ENCODE data around the gene GPRASP2. TPM values are rescaled to one million over a fixed set of nuclear protein-coding genes. Genes with fewer than 3 reads are reported as not detected.
A peak's percentile ranks its signal among the peaks of the same experiment; 100 is the strongest.
"Not testable (repeated sequence)": the region's sequence is repeated elsewhere in the genome, so short reads cannot be mapped to it uniquely, and the experiment has no call there.

Gene GPRASP2
- total and polyA plus RNA-seq, 4 donors: 2.4 to 23.9 (median 4.4) TPM

- TF ChIP-seq, protein P1, sequence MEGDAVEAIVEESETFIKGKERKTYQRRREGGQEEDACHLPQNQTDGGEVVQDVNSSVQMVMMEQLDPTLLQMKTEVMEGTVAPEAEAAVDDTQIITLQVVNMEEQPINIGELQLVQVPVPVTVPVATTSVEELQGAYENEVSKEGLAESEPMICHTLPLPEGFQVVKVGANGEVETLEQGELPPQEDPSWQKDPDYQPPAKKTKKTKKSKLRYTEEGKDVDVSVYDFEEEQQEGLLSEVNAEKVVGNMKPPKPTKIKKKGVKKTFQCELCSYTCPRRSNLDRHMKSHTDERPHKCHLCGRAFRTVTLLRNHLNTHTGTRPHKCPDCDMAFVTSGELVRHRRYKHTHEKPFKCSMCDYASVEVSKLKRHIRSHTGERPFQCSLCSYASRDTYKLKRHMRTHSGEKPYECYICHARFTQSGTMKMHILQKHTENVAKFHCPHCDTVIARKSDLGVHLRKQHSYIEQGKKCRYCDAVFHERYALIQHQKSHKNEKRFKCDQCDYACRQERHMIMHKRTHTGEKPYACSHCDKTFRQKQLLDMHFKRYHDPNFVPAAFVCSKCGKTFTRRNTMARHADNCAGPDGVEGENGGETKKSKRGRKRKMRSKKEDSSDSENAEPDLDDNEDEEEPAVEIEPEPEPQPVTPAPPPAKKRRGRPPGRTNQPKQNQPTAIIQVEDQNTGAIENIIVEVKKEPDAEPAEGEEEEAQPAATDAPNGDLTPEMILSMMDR (IDR thresholded peaks at IDR 0.05; ENCODE audit: control extremely low read depth, extremely low read depth): no peak
- H3K36me3 ChIP-seq (ENCODE audit: control insufficient read depth in 4 of 4, insufficient read depth in 4 of 4, low read length in 4 of 4): no peaks in the 10 kb centered on the region
- 3 to 29% methylated on average over 30 to 31 of the region's 31 CpGs for WGBS, 2 donors
- no peaks in the 10 kb centered on the region for H3K9me3 ChIP-seq (ENCODE audit: control insufficient read depth in 4 of 4, insufficient read depth in 3 of 4, low read length in 3 of 4)
- H3K27me3 ChIP-seq (ENCODE audit: control insufficient read depth in 3 of 3, insufficient read depth in 3 of 3, low read length in 2 of 3): peaks cover 0 to 7% (median 0%) of the 10 kb centered on the region in 3 donors
- ATAC-seq (ENCODE audit: insufficient read depth, low FRiP score) (peak; percentile 88), DNase-seq (peak; percentile 82 to 90 (median 85))
- H3K27ac ChIP-seq (ENCODE audit: low read depth in 1 of 2, low read length in 1 of 2): peak within 1 kb of the TSS in 1 of 2 donors; percentile 10
- no peaks in the 10 kb centered on the region for H3K4me1 ChIP-seq (ENCODE audit: control insufficient read depth in 5 of 5, insufficient read depth in 5 of 5, low read length in 5 of 5)
- H3K9ac ChIP-seq (ENCODE audit: insufficient read depth in 1 of 2, low read length in 2 of 2): peak within 1 kb of the TSS; percentile 50 to 81
- H3K4me3 ChIP-seq: peak within 1 kb of the TSS; percentile 53
These were observed 8.3 kb downstream of the GPRASP2 start, which contains the start of gene GPRASP3 for GRCh38 chrX:102720237-102721168. Gene GPRASP3 (plus strand): TSS chrX:102720743. CDS start chrX:102748996, 28,253 bp downstream.

DNA sequence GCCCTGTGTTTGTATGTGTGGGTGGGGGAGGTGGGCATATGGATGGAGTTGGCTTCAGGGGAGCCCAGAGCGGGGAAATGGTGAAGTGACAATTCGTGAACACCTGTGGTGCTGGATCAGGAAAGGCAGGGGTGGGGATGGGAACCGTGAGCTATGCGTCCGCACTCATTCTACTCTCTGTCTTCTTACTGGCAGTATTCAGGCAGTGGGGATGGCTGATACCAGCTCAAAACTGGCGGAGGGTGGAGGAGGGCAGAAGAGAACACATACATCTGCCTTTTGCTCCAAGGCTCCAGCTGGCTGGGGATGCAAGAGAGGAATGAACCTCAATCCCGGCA is 8.9 kb downstream of the GPRASP2 start:
- WGBS, 2 donors: 53 to 66% methylated on average over 6 to 7 of the region's 7 CpGs
- H3K9me3 ChIP-seq (ENCODE audit: control insufficient read depth in 4 of 4, insufficient read depth in 3 of 4, low read length in 3 of 4); ATAC-seq (ENCODE audit: insufficient read depth, low FRiP score); H3K36me3 ChIP-seq (ENCODE audit: control insufficient read depth in 4 of 4, insufficient read depth in 4 of 4, low read length in 4 of 4); DNase-seq; H3K4me1 ChIP-seq (ENCODE audit: control insufficient read depth in 5 of 5, insufficient read depth in 5 of 5, low read length in 5 of 5); H3K27ac ChIP-seq (ENCODE audit: low read depth in 1 of 2, low read length in 1 of 2): not testable (repeated sequence)
- Histone ChIP-seq H3K27me3 (ENCODE audit: control insufficient read depth in 3 of 3, insufficient read depth in 3 of 3, low read length in 2 of 3) (peaks cover 0 to 11% (median 0%) of the 10 kb centered on the region in 3 donors), H3K9ac (ENCODE audit: insufficient read depth in 1 of 2, low read length in 2 of 2) (peak overlapping the region; percentile 50 to 81), H3K4me3 (peak overlapping the region; percentile 53)

DNA sequence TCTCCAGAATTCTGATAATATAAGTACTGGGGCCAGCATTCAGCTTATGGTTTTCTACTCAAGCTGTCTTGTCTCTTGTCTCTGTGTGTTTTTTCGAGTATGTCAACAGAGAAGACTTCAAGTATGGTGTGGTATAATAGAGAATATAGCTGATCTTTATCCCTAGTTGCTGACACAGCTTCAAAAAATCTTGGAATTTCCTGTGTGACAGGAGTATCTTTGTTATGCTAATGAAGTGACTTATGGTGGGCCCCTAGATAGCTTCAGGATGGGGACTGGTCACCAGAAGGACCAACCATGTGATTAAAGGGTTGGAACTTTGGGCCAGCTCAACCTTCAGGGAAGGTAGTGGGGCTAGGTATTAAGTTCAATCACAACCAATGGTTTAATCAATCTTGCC is 11.2 kb downstream of the GPRASP2 start:
- H3K9ac ChIP-seq (ENCODE audit: insufficient read depth in 1 of 2, low read length in 2 of 2): no peak overlapping the region
- H3K27me3 ChIP-seq (ENCODE audit: control insufficient read depth in 3 of 3, insufficient read depth in 3 of 3, low read length in 2 of 3): peaks cover 0 to 22% (median 4%) of the 10 kb centered on the region in 3 donors
- H3K36me3 ChIP-seq (ENCODE audit: control insufficient read depth in 4 of 4, insufficient read depth in 4 of 4, low read length in 4 of 4): peaks cover 0 to 4% (median 0%) of the 10 kb centered on the region in 4 donors
- H3K9me3 ChIP-seq (ENCODE audit: control insufficient read depth in 4 of 4, insufficient read depth in 3 of 4, low read length in 3 of 4): no peaks in the 10 kb centered on the region
- DNase-seq (no peak), ATAC-seq (ENCODE audit: insufficient read depth, low FRiP score) (no peak)
- WGBS, 2 donors: 58 to 95% methylated on average over 1 of the region's 1 CpG
- no peak overlapping the region for H3K27ac ChIP-seq (ENCODE audit: low read depth in 1 of 2, low read length in 1 of 2)
- H3K4me3 ChIP-seq: no peak overlapping the region
- H3K4me1 ChIP-seq (ENCODE audit: control insufficient read depth in 5 of 5, insufficient read depth in 5 of 5, low read length in 5 of 5): no peaks in the 10 kb centered on the region
- TF ChIP-seq, protein P1 (IDR thresholded peaks at IDR 0.05; ENCODE audit: control extremely low read depth, extremely low read depth): no peak

DNA sequence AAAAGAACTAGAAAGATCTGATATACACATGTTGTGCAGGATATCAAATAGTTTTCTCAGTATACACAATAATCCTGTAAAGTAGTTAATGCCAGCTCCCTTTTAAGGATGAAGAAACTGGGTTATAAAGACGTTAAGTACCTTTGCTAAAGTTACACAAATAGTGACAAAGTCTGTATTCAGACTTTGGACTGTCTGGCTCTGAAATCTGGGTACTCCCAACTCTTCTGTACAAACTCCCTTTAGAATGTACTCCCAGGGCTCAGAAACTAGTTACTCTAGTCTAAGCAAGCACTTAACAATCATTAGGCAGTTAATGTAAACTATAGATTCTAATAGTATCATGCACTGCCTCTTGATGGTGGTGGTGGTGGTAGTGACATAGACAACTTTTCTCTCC is 15.5 kb downstream of the GPRASP2 start:
- WGBS, 2 donors: 49 to 71% methylated on average over 1 of the region's 1 CpG
- DNase-seq (no peak), ATAC-seq (ENCODE audit: insufficient read depth, low FRiP score) (no peak)
- no peaks in the 10 kb centered on the region for H3K9me3 ChIP-seq (ENCODE audit: control insufficient read depth in 4 of 4, insufficient read depth in 3 of 4, low read length in 3 of 4)
- H3K27me3 ChIP-seq (ENCODE audit: control insufficient read depth in 3 of 3, insufficient read depth in 3 of 3, low read length in 2 of 3): peaks cover 0 to 22% (median 4%) of the 10 kb centered on the region in 3 donors
- TF ChIP-seq, protein P1 (IDR thresholded peaks at IDR 0.05; ENCODE audit: control extremely low read depth, extremely low read depth): no peak
- H3K27ac ChIP-seq (ENCODE audit: low read depth in 1 of 2, low read length in 1 of 2): no peak overlapping the region
- no peak overlapping the region for H3K9ac ChIP-seq (ENCODE audit: insufficient read depth in 1 of 2, low read length in 2 of 2)
- H3K4me1 ChIP-seq (ENCODE audit: control insufficient read depth in 5 of 5, insufficient read depth in 5 of 5, low read length in 5 of 5): no peaks in the 10 kb centered on the region
- H3K36me3 ChIP-seq (ENCODE audit: control insufficient read depth in 4 of 4, insufficient read depth in 4 of 4, low read length in 4 of 4): peaks cover 0 to 4% (median 0%) of the 10 kb centered on the region in 4 donors
- H3K4me3 ChIP-seq: no peak overlapping the region
